Neural progenitor cell (in vitro differentiated cells): ENCODE measurements around the gene CDK2AP2.

Source experiments
- EZH2 ChIP-seq: fragments of 200-600 bp; sonication (generic); IDR thresholded peaks from 2 replicates; pipeline ENCODE4 v1.6.1; 2017; ENCODE audit warnings: antibody characterized with exemption, mild to moderate bottlenecking, moderate library complexity
- TF ChIP-seq, protein P1 (sequence below): fragments of 200-600 bp; sonication (generic); IDR thresholded peaks from 2 replicates; pipeline ENCODE4 v1.5.1; 2017; ENCODE audit warnings: antibody characterized with exemption, mild to moderate bottlenecking

DNA sequence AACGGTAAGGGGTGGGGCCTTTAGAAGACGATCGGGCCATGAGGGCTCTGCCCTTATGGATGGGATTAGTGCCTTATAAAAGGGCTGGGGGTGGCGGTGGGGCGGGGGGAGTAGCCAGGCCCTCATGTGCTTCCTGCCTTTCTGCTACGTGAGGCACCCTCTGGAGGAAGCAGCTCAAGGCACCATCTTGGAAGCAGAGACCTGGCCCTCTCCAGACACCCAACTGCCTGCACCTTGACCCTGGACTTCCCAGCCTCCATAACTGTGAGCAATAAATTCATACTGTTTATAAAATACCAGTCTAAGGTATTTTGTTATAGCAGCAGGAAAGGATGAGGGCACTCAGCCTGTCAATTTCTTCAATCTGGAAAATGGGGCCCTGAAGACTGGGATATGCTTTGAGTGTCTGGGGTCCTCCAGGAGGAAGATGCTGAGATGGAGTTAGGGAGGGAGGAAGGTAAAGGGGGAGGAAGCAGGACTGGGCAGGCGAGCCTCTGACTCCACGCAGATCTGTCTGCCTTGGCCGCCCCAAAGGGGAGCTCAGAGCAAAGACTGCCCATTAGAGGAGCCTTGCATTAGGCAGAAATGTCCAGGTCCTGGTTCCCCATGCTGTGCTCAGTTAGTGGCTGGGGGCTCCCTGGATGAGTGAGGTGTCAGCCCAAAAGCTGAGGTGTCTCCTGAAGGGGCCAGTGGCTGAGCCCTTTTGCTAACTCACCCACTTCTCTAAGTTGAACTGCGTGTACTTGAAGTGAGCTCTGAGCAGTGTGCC, 10.0 kb upstream of the CDK2AP2 start:
- TF ChIP-seq, protein P1, sequence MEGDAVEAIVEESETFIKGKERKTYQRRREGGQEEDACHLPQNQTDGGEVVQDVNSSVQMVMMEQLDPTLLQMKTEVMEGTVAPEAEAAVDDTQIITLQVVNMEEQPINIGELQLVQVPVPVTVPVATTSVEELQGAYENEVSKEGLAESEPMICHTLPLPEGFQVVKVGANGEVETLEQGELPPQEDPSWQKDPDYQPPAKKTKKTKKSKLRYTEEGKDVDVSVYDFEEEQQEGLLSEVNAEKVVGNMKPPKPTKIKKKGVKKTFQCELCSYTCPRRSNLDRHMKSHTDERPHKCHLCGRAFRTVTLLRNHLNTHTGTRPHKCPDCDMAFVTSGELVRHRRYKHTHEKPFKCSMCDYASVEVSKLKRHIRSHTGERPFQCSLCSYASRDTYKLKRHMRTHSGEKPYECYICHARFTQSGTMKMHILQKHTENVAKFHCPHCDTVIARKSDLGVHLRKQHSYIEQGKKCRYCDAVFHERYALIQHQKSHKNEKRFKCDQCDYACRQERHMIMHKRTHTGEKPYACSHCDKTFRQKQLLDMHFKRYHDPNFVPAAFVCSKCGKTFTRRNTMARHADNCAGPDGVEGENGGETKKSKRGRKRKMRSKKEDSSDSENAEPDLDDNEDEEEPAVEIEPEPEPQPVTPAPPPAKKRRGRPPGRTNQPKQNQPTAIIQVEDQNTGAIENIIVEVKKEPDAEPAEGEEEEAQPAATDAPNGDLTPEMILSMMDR = no peak
- no peak for TF ChIP-seq EZH2
